WTC11 (cell line): Measurements from ENCODE around the gene GRK1. TPM values are rescaled to one million over a fixed set of nuclear protein-coding genes. Genes with fewer than 3 reads are reported as not detected.

Experiments used
- ATAC-seq: fragments of 200-7000 bp; cut with Tn5 transposase; 2 replicates; pipeline ENCODE4 v1.10.0; 2021; ENCODE audit warnings: mild to moderate bottlenecking, moderate library complexity
- CTCF ChIA-PET: fragments of 300-600 bp; sonication (Branson Sonifier 250); formaldehyde crosslinking; loops from one replicate; lab custom pipeline; 2021; ENCODE audit warnings: antibody characterized with exemption; lab: Charles Lee
- POLR2A ChIA-PET: fragments of 350-600 bp; sonication (Branson Sonifier 250); formaldehyde crosslinking; loops from one replicate; lab custom pipeline; 2021; ENCODE audit warnings: antibody characterized with exemption; lab: Charles Lee
- DNase-seq: peaks from one replicate; pipeline ENCODE4 v3.0.0; 2021; ENCODE audit warnings: low spot score
- H3K27ac Mint-ChIP-seq: 2 replicates; pipeline ENCODE4 v1.8.0; 2021; ENCODE audit warnings: mixed read lengths
- H3K27me3 Mint-ChIP-seq: 2 replicates; pipeline ENCODE4 v1.8.0; 2021; ENCODE audit warnings: low read depth, mild to moderate bottlenecking, moderate library complexity, mixed read lengths
- H3K36me3 Mint-ChIP-seq: 2 replicates; pipeline ENCODE4 v1.8.0; 2021; ENCODE audit warnings: mixed read lengths
- H3K4me1 Mint-ChIP-seq: 2 replicates; pipeline ENCODE4 v1.8.0; 2022; ENCODE audit warnings: mixed read lengths
- H3K4me3 Mint-ChIP-seq: 2 replicates; pipeline ENCODE4 v1.8.0; 2021; ENCODE audit warnings: mild to moderate bottlenecking, moderate library complexity, mixed read lengths
- H3K9me3 Mint-ChIP-seq: 2 replicates; pipeline ENCODE4 v1.8.0; 2021; ENCODE audit warnings: mixed read lengths
- AR ChIP-seq: fragments of 250-450 bp; sonication (Bioruptor Pico); IDR thresholded peaks from 2 replicates; pipeline ENCODE4 v1.9.0; 2021; ENCODE audit warnings: mild to moderate bottlenecking
- ATF2 ChIP-seq: sonication (generic); formaldehyde crosslinking; IDR thresholded peaks from 2 replicates; pipeline ENCODE4 v1.8.1; 2022; ENCODE audit warnings: low read depth, missing genetic modification reagents, borderline replicate concordance
- EMX1 ChIP-seq: fragments of 250-450 bp; sonication (Bioruptor Pico); IDR thresholded peaks from 2 replicates; pipeline ENCODE4 v1.8.0; 2021; ENCODE audit warnings: mild to moderate bottlenecking
- ESRRA ChIP-seq: sonication (generic); formaldehyde crosslinking; IDR thresholded peaks from 2 replicates; pipeline ENCODE4 v1.8.1; 2022; ENCODE audit warnings: mild to moderate bottlenecking, missing genetic modification reagents, borderline replicate concordance
- ETV6 ChIP-seq: sonication (generic); formaldehyde crosslinking; IDR thresholded peaks from 2 replicates; pipeline ENCODE4 v1.8.1; 2022; ENCODE audit warnings: mild to moderate bottlenecking, missing genetic modification reagents
- FOXP1 ChIP-seq: sonication (generic); formaldehyde crosslinking; IDR thresholded peaks from 2 replicates; pipeline ENCODE4 v1.8.0; 2022; ENCODE audit warnings: missing genetic modification reagents, mild to moderate bottlenecking, moderate library complexity, borderline replicate concordance
- HMGA2 ChIP-seq: fragments of 250-450 bp; sonication (Bioruptor Pico); IDR thresholded peaks from 2 replicates; pipeline ENCODE4 v1.4.0; 2021; ENCODE audit warnings: mild to moderate bottlenecking, moderate library complexity
- IRF2 ChIP-seq: sonication (generic); formaldehyde crosslinking; IDR thresholded peaks from 2 replicates; pipeline ENCODE4 v1.8.0; 2022; ENCODE audit warnings: low read depth, missing genetic modification reagents, borderline replicate concordance
- JUN ChIP-seq: sonication (generic); formaldehyde crosslinking; IDR thresholded peaks from 2 replicates; pipeline ENCODE4 v1.8.0; 2023; ENCODE audit warnings: mild to moderate bottlenecking, missing genetic modification reagents
- RELA ChIP-seq: sonication (generic); formaldehyde crosslinking; IDR thresholded peaks from 2 replicates; pipeline ENCODE4 v1.8.1; 2022; ENCODE audit warnings: missing genetic modification reagents, mild to moderate bottlenecking, borderline replicate concordance
- SP1 ChIP-seq: sonication (generic); formaldehyde crosslinking; conservative IDR thresholded peaks from 2 replicates; pipeline ENCODE4 v1.8.1; 2022; ENCODE audit warnings: missing genetic modification reagents
- TCF7 ChIP-seq: sonication (generic); formaldehyde crosslinking; IDR thresholded peaks from 2 replicates; pipeline ENCODE4 v1.8.0; 2022; ENCODE audit warnings: mild to moderate bottlenecking, low read depth, missing genetic modification reagents, moderate library complexity
- TEAD4 ChIP-seq: sonication (generic); formaldehyde crosslinking; IDR thresholded peaks from 2 replicates; pipeline ENCODE4 v1.8.0; 2022; ENCODE audit warnings: mild to moderate bottlenecking, missing genetic modification reagents
- ZBTB21 ChIP-seq: sonication (generic); formaldehyde crosslinking; IDR thresholded peaks from 2 replicates; pipeline ENCODE4 v1.8.1; 2023; ENCODE audit warnings: mild to moderate bottlenecking, missing genetic modification reagents, borderline replicate concordance
- ZNF396 ChIP-seq: fragments of 250-450 bp; sonication (Bioruptor Pico); IDR thresholded peaks from 2 replicates; pipeline ENCODE4 v1.8.0; 2021; ENCODE audit warnings: mild to moderate bottlenecking, moderate library complexity, borderline replicate concordance
- total RNA-seq: library from RNA; stranded (reverse); gene quantifications from 3 replicates; pipeline ENCODE4 v1.2.3, GENCODE V29; 2021
- TF ChIP-seq, protein P1 (sequence below): sonication (generic); formaldehyde crosslinking; IDR thresholded peaks from 2 replicates; pipeline ENCODE4 v1.8.0; 2023; ENCODE audit warnings: missing genetic modification reagents, mild to moderate bottlenecking, borderline replicate concordance

The GRK1 gene
- total RNA-seq, 1 experiment from 2014 or later, result 0.17 TPM

DNA sequence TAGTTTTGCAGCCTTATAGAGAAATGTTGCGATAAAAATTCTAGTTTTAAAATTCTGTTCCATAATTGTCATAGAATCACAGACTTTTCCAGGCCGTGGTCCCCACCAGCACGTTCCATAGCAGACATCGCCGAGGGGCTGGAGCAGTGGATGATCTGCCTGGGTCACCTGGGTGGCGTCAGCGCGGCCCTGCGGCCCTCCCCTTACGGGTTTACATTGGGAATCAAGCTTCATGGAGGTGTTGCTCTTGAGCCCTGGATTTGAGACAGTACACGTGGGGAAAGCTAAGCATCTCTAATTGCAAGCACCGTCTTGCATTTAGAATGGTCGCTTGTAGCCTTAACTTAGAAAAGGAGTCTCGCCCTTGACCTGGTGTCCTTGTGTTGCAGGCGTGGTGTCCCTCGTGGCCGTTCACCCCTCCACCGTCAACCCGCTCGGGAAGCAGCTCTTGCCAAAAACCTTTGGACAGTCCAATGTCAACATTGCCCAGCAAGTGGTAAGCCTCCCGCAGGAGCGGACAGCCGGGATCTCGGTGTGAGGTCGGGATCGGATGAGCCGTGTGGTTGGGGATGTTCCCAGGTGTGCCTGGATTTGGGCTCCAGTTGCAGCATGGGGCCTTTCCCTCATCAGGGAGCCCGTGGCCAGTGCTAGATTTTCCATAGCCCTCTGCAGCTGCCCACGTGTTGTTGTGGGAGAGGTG lies 44.1 kb upstream of the GRK1 start:
- ChIA-PET POLR2A (no interaction called here), CTCF (no interaction called here)
- Mint-ChIP-seq H3K9me3 (peaks cover 9% of the 10 kb centered on the region; the same call in 1 of the 2 replicates), H3K27ac (no peak overlapping the region), H3K4me1 (0 out of 2 replicates have a peak, but pooled peaks cover 4% of the 10 kb centered on the region), H3K27me3 (no peaks in the 10 kb centered on the region), H3K36me3 (peaks cover 46% of the 10 kb centered on the region), H3K4me3 (no peak overlapping the region)
- TF ChIP-seq ATF2 (no peak), SP1 (no peak), ZNF396 (CRISPR knock-in tag) (no peak), ETV6 (CRISPR knock-in tag) (no peak), JUN (CRISPR knock-in tag) (no peak), RELA (no peak), IRF2 (no peak), TCF7 (CRISPR knock-in tag) (no peak)
- TF ChIP-seq, protein P1, sequence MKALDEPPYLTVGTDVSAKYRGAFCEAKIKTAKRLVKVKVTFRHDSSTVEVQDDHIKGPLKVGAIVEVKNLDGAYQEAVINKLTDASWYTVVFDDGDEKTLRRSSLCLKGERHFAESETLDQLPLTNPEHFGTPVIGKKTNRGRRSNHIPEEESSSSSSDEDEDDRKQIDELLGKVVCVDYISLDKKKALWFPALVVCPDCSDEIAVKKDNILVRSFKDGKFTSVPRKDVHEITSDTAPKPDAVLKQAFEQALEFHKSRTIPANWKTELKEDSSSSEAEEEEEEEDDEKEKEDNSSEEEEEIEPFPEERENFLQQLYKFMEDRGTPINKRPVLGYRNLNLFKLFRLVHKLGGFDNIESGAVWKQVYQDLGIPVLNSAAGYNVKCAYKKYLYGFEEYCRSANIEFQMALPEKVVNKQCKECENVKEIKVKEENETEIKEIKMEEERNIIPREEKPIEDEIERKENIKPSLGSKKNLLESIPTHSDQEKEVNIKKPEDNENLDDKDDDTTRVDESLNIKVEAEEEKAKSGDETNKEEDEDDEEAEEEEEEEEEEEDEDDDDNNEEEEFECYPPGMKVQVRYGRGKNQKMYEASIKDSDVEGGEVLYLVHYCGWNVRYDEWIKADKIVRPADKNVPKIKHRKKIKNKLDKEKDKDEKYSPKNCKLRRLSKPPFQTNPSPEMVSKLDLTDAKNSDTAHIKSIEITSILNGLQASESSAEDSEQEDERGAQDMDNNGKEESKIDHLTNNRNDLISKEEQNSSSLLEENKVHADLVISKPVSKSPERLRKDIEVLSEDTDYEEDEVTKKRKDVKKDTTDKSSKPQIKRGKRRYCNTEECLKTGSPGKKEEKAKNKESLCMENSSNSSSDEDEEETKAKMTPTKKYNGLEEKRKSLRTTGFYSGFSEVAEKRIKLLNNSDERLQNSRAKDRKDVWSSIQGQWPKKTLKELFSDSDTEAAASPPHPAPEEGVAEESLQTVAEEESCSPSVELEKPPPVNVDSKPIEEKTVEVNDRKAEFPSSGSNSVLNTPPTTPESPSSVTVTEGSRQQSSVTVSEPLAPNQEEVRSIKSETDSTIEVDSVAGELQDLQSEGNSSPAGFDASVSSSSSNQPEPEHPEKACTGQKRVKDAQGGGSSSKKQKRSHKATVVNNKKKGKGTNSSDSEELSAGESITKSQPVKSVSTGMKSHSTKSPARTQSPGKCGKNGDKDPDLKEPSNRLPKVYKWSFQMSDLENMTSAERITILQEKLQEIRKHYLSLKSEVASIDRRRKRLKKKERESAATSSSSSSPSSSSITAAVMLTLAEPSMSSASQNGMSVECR, result no peak
- DNase-seq (no peak), ATAC-seq (no peak)

DNA sequence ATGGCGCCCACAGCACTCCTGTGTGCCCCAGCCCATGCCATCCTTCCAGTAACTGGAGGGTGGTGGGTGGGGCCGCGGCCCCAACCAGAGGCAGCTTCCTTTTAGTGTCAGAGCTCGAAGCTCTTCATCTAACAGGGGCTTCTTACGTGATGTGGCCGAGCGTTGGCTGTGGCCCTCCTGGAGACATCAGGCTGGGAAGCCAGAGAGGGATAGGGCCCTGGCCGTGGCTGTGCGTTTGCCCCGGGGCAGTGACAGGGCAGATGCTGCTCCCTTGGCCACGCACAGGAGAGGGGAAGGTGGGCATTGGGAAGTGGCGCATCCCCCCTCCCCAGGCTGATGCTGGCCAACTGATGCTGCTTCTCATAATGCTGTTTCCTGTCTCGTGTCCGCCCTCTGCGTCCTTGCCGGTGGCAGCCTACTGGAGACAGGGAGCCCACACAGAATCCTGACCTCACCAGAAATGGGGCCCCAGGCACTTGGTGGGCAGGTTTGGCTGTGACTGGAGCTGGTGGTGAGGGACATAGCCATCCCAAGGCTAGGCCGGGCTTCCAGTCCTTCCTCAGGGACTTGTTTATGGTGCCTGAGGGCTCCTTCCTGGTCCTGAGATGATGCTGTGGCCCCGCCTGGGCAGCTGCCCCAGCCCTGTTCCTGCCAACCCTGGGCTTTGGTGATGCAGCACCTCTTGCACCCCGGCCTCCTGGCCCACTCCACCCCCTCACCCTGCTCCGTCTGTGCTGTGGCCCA lies 43.4 kb upstream of the GRK1 start:
- Mint-ChIP-seq H3K27me3 (no peaks in the 10 kb centered on the region), H3K27ac (no peak overlapping the region), H3K4me3 (no peak overlapping the region), H3K9me3 (peaks cover 9% of the 10 kb centered on the region; the same call in 1 of the 2 replicates), H3K36me3 (peaks cover 46% of the 10 kb centered on the region), H3K4me1 (0 out of 2 replicates have a peak, but pooled peaks cover 2% of the 10 kb centered on the region)
- ChIA-PET POLR2A (no interaction called here), CTCF (no interaction called here)
- TF ChIP-seq FOXP1 (CRISPR knock-in tag) (no peak), EMX1 (no peak), ESRRA (CRISPR knock-in tag) (no peak), AR (CRISPR knock-in tag) (no peak), ZBTB21 (no peak), HMGA2 (no peak), TEAD4 (no peak)
- ATAC-seq (no peak), DNase-seq (no peak)
